GM21717 (cell line): ENCODE data around the gene PNKD.
"Not testable (repeated sequence)": the region's sequence is repeated elsewhere in the genome, so short reads cannot be mapped to it uniquely, and the experiment has no call there.

ENCODE experiments used
- ATAC-seq: cut with Tn5 transposase; IDR thresholded peaks from one replicate; pipeline ENCODE4 v1.9.1; 2021; ENCODE audit warnings: mild to moderate bottlenecking, moderate library complexity; ENCODE audit not compliant: unreplicated experiment

The PNKD gene

DNA sequence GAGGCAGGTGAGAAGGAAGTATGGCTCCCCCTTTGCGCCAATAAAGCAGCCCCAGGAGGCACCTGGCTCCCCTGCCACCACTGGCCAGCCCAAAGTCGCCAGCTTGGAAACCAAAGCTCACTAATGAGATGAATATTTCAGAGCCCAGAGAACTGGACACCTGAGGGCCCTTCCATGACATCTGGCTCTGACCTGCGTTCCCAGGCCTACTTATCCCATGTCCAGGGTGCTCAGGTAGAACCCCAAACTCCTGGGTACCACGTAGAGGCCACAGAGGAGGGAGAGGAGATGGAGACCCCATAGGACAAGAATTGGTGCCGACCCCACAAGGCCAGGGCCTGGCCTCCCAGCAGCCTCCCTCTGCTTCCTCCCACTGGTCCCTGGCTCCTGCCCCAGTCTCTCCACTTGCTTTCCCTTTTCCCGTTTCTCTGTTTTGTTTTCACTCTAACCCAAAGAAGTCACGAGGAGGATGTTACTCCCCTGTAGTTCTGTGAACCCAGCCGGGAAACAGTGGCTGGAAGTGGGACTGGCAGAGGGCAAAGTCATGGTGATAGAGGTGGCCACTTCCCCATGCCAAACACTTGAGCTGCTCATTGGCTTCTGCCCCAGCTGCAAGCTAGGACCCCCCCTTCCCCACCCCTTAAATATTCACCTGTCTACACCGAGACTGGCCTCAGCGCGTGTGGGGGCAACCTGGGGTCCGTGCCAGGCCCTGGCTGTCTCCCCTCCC is 21.2 kb downstream of the PNKD start:
- ATAC-seq: no peak

DNA sequence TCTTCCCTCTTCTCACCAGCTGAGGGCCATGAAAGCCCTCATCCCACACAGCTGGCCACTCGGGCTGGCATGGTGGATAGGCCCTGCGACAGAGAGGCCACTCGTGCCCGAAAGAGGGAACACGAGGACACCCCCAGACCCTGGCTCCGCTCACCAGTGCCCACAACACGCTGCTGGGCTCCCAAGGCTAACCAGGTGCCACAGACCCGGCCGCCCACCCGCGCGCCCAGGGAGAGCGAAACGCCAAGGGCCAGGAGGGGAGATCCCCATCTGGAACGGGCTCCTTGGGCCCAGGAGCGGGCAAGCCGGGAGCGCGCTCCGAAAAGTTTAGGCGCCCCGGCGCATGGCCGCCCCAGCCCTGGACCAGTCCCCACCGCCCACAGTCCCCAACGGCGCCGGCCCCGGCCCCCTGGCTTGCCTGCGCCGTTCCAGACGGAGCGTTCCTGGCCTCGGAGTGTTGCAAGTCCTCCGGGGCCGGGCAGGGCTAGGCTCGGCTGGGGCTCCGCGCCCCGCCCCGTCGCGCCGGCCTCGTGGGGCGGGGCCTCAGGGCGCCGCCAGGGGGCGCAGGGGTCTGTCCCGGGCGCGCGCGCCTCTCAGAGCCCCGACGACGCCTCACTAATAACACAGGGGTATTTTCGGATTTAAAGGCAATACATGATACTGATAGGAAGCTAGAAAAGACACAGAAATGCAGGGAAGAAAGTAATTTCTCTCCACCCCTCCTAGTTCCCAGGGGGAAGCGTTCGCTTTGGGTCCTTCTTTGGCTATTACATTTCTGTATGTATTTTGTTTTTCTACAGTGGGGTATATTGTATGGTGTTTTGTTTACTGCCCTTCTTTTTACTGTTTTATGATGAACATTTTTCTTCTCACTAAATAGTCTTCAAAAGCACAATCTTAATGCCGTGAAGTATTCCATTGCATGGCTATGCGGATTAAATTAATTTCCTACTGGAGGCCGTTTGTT is 22.0 kb downstream of the PNKD start, which contains the start of gene TMBIM1:
TMBIM1 (minus strand) TSS at position 456 of the 967 bp plus-strand sequence. CDS start 10,362 bp downstream, outside the sequence.
- peak; percentile 71 for ATAC-seq

DNA sequence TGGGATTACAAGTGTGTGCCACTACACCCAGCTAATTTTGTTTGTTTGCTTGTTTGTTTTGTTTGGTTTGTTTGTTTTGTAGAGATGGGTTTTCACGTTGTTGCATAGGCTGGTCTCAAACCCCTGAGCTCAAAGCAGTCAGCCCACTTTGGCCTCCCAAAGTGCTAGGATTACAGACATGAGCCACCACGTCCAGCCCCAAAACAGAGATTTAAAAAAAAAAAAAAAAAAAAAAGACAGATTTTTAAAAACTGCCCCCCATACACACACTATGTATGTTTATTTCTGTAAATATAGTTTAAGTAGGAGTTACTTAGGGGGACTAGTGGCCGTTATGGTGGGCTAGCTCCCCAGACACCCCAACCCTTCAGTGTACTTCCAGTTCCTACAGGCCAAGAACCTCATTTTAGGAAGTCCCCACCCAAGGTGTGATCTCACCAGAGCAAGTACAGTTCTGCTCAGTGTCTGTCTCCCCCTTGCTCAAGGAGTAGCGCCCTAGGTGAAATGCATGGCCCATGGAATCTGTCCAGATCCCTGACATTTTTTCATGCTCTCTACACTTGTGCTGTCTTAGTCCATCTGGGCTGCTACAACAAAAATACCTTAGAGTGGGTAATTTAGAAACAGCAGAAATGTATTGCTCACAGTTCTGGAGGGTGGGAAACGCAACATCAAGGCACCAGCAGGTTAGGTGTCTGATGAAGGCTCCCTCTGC is 23.6 kb downstream of the PNKD start:
- ATAC-seq: no peak

DNA sequence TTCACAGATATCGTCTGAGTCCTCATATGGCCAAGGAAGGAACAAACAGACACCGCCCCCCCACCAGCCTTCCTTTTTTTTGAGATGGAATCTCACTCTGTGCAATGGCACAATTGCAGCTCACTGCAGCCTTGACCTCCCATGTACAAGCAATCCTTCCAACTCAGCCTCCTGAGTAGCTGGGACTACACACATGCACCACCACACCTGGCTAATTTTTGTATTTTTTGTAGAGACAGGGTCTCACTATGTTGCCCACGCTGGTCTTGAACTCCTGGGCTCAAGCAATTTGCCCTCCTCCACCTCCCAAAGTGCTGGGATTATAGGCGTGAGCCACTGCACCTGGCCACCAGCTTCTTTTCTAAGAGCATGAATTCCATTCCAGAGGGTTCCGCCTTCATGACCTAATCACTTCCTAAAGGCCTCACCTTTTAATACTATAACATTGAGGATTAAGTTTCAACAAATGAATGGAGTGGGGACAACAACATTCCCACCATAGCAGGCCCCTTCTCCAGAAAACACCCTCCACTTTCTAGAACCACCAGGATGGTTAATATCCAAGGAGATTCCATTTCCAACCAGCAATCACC is 24.2 kb downstream of the PNKD start:
- no peak for ATAC-seq

DNA sequence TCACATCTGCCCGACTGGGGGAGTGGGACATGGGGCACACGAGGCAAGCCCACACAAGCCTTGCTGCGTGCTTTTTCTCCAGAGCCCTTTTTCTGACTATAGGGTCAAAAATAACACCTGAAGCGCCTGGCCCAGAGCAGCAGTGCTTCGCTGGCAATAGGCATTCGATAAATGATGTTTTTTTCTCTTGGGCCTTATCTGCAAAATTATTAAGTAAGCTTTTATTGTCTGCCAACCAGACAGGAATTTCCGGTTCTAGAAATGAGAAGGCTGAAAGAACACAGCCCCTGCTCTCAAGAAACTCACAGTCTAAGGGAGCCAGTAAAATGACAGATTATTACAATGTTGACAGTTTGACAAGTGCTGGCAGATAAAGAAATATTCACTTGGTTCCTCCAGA is 24.7 kb downstream of the PNKD start:
- no peak for ATAC-seq

DNA sequence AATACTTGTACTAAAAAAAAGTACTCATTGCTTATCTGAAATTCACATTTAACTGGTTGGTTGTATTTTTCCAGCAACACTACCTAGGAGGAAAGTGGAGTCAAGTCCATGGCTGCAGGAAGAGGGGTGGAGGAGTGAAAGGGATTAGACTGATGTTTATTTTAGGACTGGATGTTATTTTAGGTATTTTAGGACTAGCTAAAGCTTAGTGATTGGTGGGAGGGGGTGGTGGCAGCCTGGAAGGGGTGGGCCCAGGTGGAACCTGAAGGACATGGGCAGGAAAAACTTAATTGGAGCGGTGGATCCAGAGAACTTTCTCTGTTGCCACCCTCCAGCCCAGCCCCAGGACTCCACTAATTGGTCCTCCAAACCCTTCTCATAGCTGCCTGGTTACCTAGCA is 25.9 kb downstream of the PNKD start:
- no peak for ATAC-seq

DNA sequence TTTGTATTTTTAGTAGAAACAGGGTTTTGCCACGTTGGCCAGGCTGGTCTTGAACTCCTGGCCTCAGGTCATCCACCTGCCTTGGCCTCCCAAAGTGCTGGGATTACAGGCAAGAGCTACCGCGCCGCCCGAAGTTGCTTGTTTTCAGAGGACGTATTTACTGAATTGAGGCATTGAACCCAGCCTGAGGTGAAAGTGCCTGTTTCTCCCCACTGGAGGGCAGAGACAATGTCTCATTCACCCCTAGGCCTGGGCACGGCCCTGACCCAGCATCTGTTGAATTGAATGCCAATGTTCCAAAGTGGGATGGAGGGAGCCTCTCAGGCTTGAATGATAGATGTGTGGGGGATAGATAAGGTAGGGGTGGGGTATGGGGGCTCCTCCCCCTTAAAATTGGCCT is 26.5 kb downstream of the PNKD start:
- no peak for ATAC-seq

DNA sequence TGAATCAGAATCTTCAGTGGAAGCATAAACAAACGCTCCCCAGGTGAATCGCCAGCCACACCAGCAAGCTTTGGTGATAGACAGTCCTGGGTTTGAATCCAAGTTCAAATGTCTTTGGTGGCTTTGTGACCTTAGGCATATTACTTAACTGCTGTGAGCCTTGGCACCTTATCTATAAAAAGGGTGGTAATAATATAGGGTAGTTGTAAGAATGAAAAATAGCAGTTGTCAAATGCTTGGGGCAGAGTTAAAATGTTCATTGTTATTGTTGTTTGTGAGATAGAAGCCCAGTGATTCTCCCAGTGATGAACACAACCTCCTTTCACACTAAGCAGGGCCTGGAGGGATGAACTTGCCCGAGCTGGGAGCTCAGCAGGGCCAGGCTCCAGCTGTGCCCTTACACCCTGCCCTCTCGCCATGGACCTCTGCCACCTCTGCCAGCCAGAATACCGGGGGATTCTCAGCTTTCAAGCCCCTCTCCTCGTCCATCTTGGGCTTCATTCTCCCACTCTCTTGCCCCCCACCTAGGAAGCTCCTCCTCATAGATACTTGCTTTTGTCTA is 28.1 kb downstream of the PNKD start:
- no peak for ATAC-seq

DNA sequence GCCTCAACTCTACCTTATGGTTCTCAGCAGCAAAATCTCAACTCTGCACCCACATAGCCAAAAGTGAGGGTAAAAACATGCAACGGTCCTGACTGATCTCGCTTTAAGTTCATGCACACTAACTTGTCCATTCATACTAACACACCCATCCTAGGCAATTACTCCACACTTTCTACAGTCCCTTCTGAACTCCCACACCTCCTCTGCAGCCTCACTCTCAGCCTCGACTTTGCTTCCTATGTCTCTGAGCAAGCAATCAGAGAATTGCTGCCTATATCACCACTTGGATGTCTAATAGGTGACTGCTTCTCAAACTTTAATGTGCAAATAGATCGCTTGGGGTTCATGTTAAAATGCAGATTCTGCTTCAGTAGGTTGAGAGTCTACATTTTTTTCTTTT is 29.8 kb downstream of the PNKD start:
- no peak for ATAC-seq

DNA sequence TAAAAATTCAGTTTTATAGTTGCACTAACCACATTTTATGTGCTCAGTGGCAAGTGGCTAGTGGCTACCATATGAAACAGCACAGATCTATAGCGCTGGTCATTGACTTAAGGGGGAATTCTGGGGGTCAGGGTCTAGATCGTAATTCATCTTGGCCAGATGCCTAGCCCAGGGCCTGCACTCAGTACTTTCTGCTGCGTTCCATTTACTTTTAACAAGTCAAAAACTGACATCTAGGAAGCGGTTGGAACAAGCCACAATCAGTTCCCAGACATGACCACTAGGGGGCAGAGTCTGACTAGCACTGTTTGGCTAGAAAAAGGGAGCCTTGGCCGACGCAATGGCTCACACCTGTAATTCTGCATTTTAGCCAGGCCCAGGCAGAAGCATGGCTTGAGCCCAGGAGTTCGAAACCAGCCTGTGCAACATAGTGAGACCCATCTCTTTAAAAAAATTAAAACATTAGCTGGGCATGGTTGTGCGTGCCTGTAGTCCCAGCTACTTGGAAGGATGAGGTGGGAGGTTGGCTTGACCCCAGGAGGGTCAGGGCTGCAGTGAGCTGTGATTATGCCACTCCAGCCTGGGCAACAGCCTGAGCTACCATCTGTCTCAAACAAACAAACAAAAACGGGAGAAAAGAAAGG is 31.0 kb downstream of the PNKD start:
- peak; percentile 87 for ATAC-seq

DNA sequence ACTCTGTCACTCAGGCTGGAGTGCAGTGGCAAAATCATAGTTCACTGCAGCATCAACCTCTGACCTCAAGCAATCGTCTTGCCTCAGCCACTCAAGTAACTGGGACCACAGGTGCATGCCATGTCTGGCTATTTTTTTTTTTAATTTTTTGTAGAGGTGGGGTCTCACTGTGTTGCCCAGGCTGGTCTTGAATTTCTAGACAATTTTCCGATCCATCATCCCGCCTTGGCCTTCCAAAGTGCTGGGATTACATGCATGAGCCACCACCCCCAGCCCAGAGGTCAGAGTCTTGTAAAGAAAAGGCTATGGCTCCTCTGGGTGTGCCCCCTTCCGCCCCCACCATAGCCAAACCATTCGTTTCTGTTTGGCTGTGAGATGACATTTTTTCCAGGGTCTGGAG is 35.1 kb downstream of the PNKD start:
- no peak for ATAC-seq

DNA sequence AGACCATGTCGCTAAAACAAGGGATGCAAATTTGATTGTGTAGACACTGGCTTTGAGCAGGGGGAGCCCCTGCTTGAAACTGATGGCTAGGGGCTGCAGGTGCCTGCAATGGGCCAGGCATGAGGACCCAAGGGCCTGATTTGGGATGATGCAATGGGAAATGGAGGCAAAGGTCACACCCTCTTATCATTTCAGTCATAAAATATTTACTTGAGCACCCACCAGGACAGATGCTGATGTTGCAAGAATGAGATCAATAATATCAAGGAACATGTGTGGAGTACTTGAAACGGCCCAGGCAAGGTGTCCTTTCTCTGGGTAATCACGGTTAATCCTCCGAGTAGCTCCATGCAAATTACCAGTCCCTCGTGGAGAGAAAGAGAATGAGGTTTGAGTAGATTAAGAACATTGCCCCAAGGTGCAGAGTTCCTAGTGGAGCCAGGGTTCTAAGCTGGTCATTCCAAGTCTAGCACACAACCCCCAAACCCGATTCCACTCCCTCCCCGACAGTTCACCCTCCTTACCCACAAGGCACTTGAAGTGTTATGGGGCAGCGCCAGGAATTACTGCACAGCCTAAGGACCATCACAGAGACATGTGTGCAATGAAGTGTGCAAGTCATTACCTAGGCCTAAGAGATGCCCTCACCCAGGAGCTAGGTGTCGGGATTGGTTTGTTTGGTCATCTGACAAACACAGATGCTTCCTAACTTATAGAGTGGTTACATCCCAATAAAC is 36.0 kb downstream of the PNKD start:
- no peak for ATAC-seq

DNA sequence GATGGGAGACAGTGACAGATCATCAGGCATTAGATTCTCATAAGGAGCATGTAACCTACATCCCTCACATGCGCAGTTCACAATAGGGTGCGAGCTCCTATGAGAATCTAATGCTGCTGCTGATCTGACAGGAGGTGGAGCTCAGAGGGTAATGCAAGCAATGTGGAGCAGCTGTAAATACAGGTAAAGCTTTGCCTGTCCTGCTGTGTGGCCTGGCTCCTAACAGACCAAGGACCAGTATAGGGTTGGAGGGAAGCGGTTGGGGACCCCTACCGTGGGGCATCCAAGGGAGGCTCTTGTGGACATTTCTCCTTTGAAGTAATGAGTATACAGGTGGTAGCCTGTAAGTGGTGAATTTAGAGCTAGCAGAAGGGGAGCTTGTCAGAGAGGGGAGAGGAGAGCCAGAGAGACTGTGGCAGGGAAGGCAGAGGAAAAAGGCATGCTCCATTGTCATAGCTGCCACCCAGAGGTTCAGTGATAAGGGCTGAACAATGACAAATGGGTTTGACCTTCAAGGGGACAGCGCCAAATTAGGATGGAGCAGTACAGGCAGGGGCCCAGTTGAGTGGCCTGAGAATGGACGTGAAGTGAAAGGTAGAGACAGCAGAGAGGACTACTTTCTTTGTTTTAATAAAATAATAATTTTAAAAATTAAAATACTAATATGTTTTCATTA is 37.2 kb downstream of the PNKD start:
- no peak for ATAC-seq

DNA sequence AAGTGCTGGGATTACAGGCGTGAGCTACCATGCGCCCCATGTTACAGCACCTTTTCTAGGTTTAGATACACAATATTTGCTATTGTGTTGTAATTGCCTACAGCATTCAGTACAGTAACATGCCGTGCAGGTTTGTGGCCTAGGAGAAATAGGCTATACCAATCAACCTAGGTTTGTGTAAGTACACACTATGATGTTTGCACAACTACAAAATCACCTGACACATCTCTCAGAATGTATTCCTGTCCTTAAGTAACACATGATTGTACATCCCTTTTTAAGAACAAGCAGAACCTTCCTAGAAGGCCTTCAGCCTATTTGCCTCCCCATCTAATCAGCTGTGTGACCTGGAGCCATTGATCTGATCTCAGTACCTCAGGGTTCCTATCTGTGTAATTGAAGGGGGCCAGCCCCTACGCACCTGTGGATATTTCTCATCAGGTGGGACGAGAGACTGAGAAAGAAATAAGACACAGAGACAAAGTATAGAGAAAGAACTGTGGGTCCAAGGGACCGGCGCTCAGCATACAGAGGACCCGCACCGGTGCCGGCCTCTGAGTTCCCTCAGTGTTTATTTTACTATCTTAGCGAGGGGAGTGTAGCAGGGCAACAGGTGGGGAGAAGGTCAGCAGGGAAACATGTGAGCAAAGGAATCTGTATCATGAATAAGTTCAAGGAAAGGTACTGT is 40.7 kb downstream of the PNKD start:
- ATAC-seq: no peak

DNA sequence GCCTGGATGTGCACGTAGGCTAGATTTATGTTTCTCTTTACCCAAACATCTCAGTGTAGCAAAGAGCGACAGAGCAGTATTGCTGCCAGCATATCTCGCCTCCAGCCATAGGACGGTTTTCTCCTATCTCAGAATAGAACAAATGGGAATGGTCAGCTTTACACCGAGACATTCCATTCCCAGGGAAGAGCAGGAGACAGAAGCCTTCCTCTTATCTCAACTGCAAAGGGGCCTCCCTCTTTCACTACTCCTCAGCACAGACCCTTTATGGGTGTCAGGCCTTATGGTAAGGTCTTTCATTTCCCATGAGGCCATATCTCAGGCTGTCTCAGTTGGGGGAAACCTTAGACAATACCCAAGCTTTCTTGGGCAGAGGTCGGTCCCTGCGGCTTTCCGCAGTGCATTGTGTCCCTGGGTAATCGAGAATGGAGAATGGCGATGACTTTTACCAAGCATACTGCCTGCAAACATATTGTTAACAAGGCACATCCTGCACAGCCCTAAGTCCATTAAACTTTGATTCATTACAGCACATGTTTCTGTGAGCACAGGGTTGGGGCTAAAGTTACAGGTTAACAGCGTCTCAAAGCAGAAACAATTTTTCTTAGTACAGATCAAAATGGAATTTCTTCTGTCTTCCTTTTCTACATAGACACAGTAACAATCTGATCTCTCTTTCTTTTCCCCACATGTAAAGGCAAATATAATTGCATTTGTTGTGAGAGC is 41.4 kb downstream of the PNKD start:
- ATAC-seq: not testable (repeated sequence)

DNA sequence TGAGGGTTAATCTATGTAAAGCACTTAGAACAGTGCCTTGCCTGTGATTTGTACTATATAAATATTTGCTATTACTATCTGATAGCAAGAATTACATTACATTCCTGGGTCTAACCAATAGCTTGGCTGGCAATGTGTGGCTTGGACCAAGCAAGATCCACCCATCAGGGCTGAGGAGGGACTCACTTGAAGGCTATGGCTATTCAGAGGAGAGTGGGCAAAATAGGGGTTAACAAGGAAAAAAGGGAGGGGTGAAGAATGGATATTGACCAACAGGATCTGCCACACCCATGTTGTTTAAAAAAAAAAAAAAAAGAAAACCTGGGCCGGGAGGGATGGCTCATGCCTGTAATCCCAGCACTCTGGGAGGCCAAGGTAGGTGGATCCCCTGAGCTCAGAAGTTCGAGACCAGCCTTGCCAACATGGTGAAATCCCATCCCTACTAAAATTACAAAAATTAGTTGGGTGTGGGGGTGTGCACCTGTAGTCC is 42.0 kb downstream of the PNKD start:
- ATAC-seq: no peak

DNA sequence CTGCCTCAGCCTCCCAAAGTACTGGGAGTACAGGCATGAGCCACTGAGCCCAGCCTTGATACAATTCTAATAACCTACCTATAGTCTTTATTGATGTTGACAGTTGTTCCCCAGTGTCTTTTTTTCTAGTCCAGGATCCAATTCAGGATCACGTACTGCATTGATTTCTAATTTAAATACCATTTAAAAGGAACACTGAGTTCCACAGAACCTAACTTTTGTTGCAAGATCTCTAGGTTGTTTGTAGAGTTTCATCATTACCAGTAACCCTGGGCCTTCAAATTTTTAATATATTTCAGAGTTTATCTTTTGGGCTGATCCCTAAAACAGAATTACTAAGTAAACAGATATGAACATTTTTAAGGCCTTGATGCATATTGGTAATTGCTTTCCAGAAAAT is 43.0 kb downstream of the PNKD start:
- no peak for ATAC-seq
